Measurements from ENCODE around the gene P3R3URF. TPM values are rescaled to one million over a fixed set of nuclear protein-coding genes. Genes with fewer than 3 reads are reported as not detected.
A peak's percentile ranks its signal among the peaks of the same experiment; 100 is the strongest.

P3R3URF gene
- total and polyA plus RNA-seq, 2 donors = not detected

GRCh38 chr1:46190539-46190938, 14.3 kb upstream of the P3R3URF start:
- DNase-seq (ENCODE audit: low read depth in 6 of 9, low spot score in 9 of 9) = no peak
- no peak overlapping the region for H3K4me3 ChIP-seq (ENCODE audit: low read length in 2 of 2)
- no peaks in the 10 kb centered on the region for H3K27me3 ChIP-seq (ENCODE audit: control insufficient read depth in 2 of 2, insufficient read depth in 1 of 2, low read length in 1 of 2)
- WGBS = 95% methylated on average over 3 of the region's 3 CpGs
- H3K9me3 ChIP-seq (ENCODE audit: control insufficient read depth in 2 of 2, insufficient read depth in 1 of 2, low read length in 1 of 2) = no peaks in the 10 kb centered on the region
- peaks cover 0 to 1% of the 10 kb centered on the region in 2 donors for H3K4me1 ChIP-seq (ENCODE audit: control insufficient read depth in 2 of 2, insufficient read depth in 2 of 2, low read length in 2 of 2)
- no peak overlapping the region for H3K27ac ChIP-seq (ENCODE audit: low read depth in 1 of 2, low read length in 1 of 2)
- peaks cover 35 to 42% of the 10 kb centered on the region in 2 donors for H3K36me3 ChIP-seq (ENCODE audit: control insufficient read depth in 2 of 2, insufficient read depth in 2 of 2, low read length in 1 of 2)

GRCh38 chr1:46188295-46189030, 12.2 kb upstream of the P3R3URF start:
- Histone ChIP-seq H3K27ac (ENCODE audit: low read depth in 1 of 2, low read length in 1 of 2) (no peak overlapping the region), H3K9me3 (ENCODE audit: control insufficient read depth in 2 of 2, insufficient read depth in 1 of 2, low read length in 1 of 2) (no peaks in the 10 kb centered on the region), H3K4me3 (ENCODE audit: low read length in 2 of 2) (no peak overlapping the region), H3K36me3 (ENCODE audit: control insufficient read depth in 2 of 2, insufficient read depth in 2 of 2, low read length in 1 of 2) (peaks cover 26 to 33% of the 10 kb centered on the region in 2 donors), H3K4me1 (ENCODE audit: control insufficient read depth in 2 of 2, insufficient read depth in 2 of 2, low read length in 2 of 2) (peaks cover 15 to 22% of the 10 kb centered on the region in 2 donors), H3K27me3 (ENCODE audit: control insufficient read depth in 2 of 2, insufficient read depth in 1 of 2, low read length in 1 of 2) (no peaks in the 10 kb centered on the region)
- no peak for DNase-seq (ENCODE audit: low read depth in 6 of 9, low spot score in 9 of 9)
- 78% methylated on average over 6 of the region's 6 CpGs for WGBS

- DNase-seq (ENCODE audit: low read depth in 6 of 9, low spot score in 9 of 9) = no peak
- Histone ChIP-seq H3K36me3 (ENCODE audit: control insufficient read depth in 2 of 2, insufficient read depth in 2 of 2, low read length in 1 of 2) (peaks cover 17 to 21% of the 10 kb centered on the region in 2 donors), H3K27me3 (ENCODE audit: control insufficient read depth in 2 of 2, insufficient read depth in 1 of 2, low read length in 1 of 2) (no peaks in the 10 kb centered on the region), H3K4me3 (ENCODE audit: low read length in 2 of 2) (no peak overlapping the region), H3K27ac (ENCODE audit: low read depth in 1 of 2, low read length in 1 of 2) (no peak overlapping the region), H3K9me3 (ENCODE audit: control insufficient read depth in 2 of 2, insufficient read depth in 1 of 2, low read length in 1 of 2) (no peaks in the 10 kb centered on the region), H3K4me1 (ENCODE audit: control insufficient read depth in 2 of 2, insufficient read depth in 2 of 2, low read length in 2 of 2) (peaks cover 17 to 34% of the 10 kb centered on the region in 2 donors)
- WGBS = 99% methylated on average over 8 of the region's 8 CpGs
Measured at GRCh38 chr1:46187106-46187869, 11.0 kb upstream of the P3R3URF start.

- no peaks in the 10 kb centered on the region for H3K9me3 ChIP-seq (ENCODE audit: control insufficient read depth in 2 of 2, insufficient read depth in 1 of 2, low read length in 1 of 2)
- H3K27me3 ChIP-seq (ENCODE audit: control insufficient read depth in 2 of 2, insufficient read depth in 1 of 2, low read length in 1 of 2) = no peaks in the 10 kb centered on the region
- no peak overlapping the region for H3K27ac ChIP-seq (ENCODE audit: low read depth in 1 of 2, low read length in 1 of 2)
- peaks cover 25 to 46% of the 10 kb centered on the region in 2 donors for H3K4me1 ChIP-seq (ENCODE audit: control insufficient read depth in 2 of 2, insufficient read depth in 2 of 2, low read length in 2 of 2)
- DNase-seq (ENCODE audit: low read depth in 6 of 9, low spot score in 9 of 9) = no peak
- no peak overlapping the region for H3K4me3 ChIP-seq (ENCODE audit: low read length in 2 of 2)
- WGBS = 94% methylated on average over 2 of the region's 2 CpGs
- H3K36me3 ChIP-seq (ENCODE audit: control insufficient read depth in 2 of 2, insufficient read depth in 2 of 2, low read length in 1 of 2) = peaks cover 10 to 14% of the 10 kb centered on the region in 2 donors
Measured at GRCh38 chr1:46186076-46186475, 9.8 kb upstream of the P3R3URF start.

GRCh38 chr1:46184920-46185658, 8.8 kb upstream of the P3R3URF start:
- H3K36me3 ChIP-seq (ENCODE audit: control insufficient read depth in 2 of 2, insufficient read depth in 2 of 2, low read length in 1 of 2) = peaks cover 3 to 11% of the 10 kb centered on the region in 2 donors
- H3K9me3 ChIP-seq (ENCODE audit: control insufficient read depth in 2 of 2, insufficient read depth in 1 of 2, low read length in 1 of 2) = no peaks in the 10 kb centered on the region
- 73% methylated on average over 7 of the region's 7 CpGs for WGBS
- peak overlapping the region in 1 of 2 donors; percentile 54 for H3K27ac ChIP-seq (ENCODE audit: low read depth in 1 of 2, low read length in 1 of 2)
- peak in 1 of 9 donors; percentile 40 for DNase-seq (ENCODE audit: low read depth in 6 of 9, low spot score in 9 of 9)
- no peak overlapping the region for H3K4me3 ChIP-seq (ENCODE audit: low read length in 2 of 2)
- H3K4me1 ChIP-seq (ENCODE audit: control insufficient read depth in 2 of 2, insufficient read depth in 2 of 2, low read length in 2 of 2) = peaks cover 25 to 51% of the 10 kb centered on the region in 2 donors
- H3K27me3 ChIP-seq (ENCODE audit: control insufficient read depth in 2 of 2, insufficient read depth in 1 of 2, low read length in 1 of 2) = no peaks in the 10 kb centered on the region

- WGBS = 54% methylated on average over 12 of the region's 12 CpGs
- Histone ChIP-seq H3K4me3 (ENCODE audit: low read length in 2 of 2) (no peak overlapping the region), H3K27ac (ENCODE audit: low read depth in 1 of 2, low read length in 1 of 2) (peak overlapping the region in 1 of 2 donors; percentile 19), H3K27me3 (ENCODE audit: control insufficient read depth in 2 of 2, insufficient read depth in 1 of 2, low read length in 1 of 2) (no peaks in the 10 kb centered on the region), H3K4me1 (ENCODE audit: control insufficient read depth in 2 of 2, insufficient read depth in 2 of 2, low read length in 2 of 2) (peaks cover 25 to 60% of the 10 kb centered on the region in 2 donors), H3K9me3 (ENCODE audit: control insufficient read depth in 2 of 2, insufficient read depth in 1 of 2, low read length in 1 of 2) (no peaks in the 10 kb centered on the region), H3K36me3 (ENCODE audit: control insufficient read depth in 2 of 2, insufficient read depth in 2 of 2, low read length in 1 of 2) (peaks cover 3 to 8% of the 10 kb centered on the region in 2 donors)
- DNase-seq (ENCODE audit: low read depth in 6 of 9, low spot score in 9 of 9) = no peak
Measured at GRCh38 chr1:46183926-46184557, 7.8 kb upstream of the P3R3URF start.

GRCh38 chr1:46183079-46183847, 7.0 kb upstream of the P3R3URF start:
- Histone ChIP-seq H3K9me3 (ENCODE audit: control insufficient read depth in 2 of 2, insufficient read depth in 1 of 2, low read length in 1 of 2) (no peaks in the 10 kb centered on the region), H3K27me3 (ENCODE audit: control insufficient read depth in 2 of 2, insufficient read depth in 1 of 2, low read length in 1 of 2) (no peaks in the 10 kb centered on the region), H3K4me3 (ENCODE audit: low read length in 2 of 2) (no peak overlapping the region), H3K36me3 (ENCODE audit: control insufficient read depth in 2 of 2, insufficient read depth in 2 of 2, low read length in 1 of 2) (peaks cover 0 to 8% of the 10 kb centered on the region in 2 donors), H3K4me1 (ENCODE audit: control insufficient read depth in 2 of 2, insufficient read depth in 2 of 2, low read length in 2 of 2) (peaks cover 25 to 61% of the 10 kb centered on the region in 2 donors), H3K27ac (ENCODE audit: low read depth in 1 of 2, low read length in 1 of 2) (peak overlapping the region in 1 of 2 donors; percentile 47)
- DNase-seq (ENCODE audit: low read depth in 6 of 9, low spot score in 9 of 9) = peak in 1 of 9 donors; percentile 34
- 94% methylated on average over 8 of the region's 8 CpGs for WGBS

Measured in thymus (tissue), 11 donors.